ENCODE data around the gene ALDH4A1. TPM values are rescaled to one million over a fixed set of nuclear protein-coding genes. Genes with fewer than 3 reads are reported as not detected.

Gene ALDH4A1
- total and polyA plus RNA-seq, 10 of the 15 experiments (the other 5 are each of a cell fraction or from before 2014, with no cell fraction given): 0.06 to 25.5 (median 13.0) TPM

- no peak for TF ChIP-seq IKZF1 (conservative IDR thresholded peaks at IDR 0.05)
- TF ChIP-seq, protein P1, sequence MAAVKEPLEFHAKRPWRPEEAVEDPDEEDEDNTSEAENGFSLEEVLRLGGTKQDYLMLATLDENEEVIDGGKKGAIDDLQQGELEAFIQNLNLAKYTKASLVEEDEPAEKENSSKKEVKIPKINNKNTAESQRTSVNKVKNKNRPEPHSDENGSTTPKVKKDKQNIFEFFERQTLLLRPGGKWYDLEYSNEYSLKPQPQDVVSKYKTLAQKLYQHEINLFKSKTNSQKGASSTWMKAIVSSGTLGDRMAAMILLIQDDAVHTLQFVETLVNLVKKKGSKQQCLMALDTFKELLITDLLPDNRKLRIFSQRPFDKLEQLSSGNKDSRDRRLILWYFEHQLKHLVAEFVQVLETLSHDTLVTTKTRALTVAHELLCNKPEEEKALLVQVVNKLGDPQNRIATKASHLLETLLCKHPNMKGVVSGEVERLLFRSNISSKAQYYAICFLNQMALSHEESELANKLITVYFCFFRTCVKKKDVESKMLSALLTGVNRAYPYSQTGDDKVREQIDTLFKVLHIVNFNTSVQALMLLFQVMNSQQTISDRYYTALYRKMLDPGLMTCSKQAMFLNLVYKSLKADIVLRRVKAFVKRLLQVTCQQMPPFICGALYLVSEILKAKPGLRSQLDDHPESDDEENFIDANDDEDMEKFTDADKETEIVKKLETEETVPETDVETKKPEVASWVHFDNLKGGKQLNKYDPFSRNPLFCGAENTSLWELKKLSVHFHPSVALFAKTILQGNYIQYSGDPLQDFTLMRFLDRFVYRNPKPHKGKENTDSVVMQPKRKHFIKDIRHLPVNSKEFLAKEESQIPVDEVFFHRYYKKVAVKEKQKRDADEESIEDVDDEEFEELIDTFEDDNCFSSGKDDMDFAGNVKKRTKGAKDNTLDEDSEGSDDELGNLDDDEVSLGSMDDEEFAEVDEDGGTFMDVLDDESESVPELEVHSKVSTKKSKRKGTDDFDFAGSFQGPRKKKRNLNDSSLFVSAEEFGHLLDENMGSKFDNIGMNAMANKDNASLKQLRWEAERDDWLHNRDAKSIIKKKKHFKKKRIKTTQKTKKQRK (IDR thresholded peaks at IDR 0.05; ENCODE audit: low read depth, low read length): no peak
Observed at GRCh38 chr1:18907021-18907916, 4.9 kb upstream of the ALDH4A1 start (continued).

GRCh38 chr1:18903291-18903756, 969 bp upstream of the ALDH4A1 start:
- TSS peak; percentile 88 for BruUV-seq (replicated peaks)
- Histone ChIP-seq H2AFZ (ENCODE audit: control insufficient read depth, low read depth, low read length) (peak overlapping the region; percentile 100), H4K20me1 (ENCODE audit: control insufficient read depth, insufficient read depth) (no peaks in the 10 kb centered on the region), H3K9ac (ENCODE audit: control insufficient read depth, insufficient read depth, low read length) (peak overlapping the region; percentile 88), H3K4me1 (ENCODE audit: control insufficient read depth, insufficient read depth, low read length) (peaks cover 16% of the 10 kb centered on the region), H3K4me3 (peak overlapping the region; percentile 86), H3K9me3 (replicated peaks; ENCODE audit: control insufficient read depth, insufficient read depth, low read length) (no peaks in the 10 kb centered on the region), H3K36me3 (ENCODE audit: control insufficient read depth in 2 of 2, insufficient read depth in 2 of 2, low read length in 1 of 2) (peaks cover 0 to 1% of the 10 kb centered on the region in 2 experiments; a peak in 2 of 4 replicates), H3K79me2 (ENCODE audit: control insufficient read depth, insufficient read depth, low read length) (peaks cover 4% of the 10 kb centered on the region), H3K27me3 (replicated peaks in 1 of 2; ENCODE audit: control insufficient read depth in 2 of 2, insufficient read depth in 2 of 2, low read length in 1 of 2) (no peaks in the 10 kb centered on the region), H3K27ac (ENCODE audit: control insufficient read depth, insufficient read depth) (peak overlapping the region; percentile 57; the same call in 1 of the 2 replicates), H3K4me2 (ENCODE audit: control insufficient read depth, insufficient read depth) (peak overlapping the region; percentile 95)
- intact Hi-C loops (cut with micrococcal nuclease; ENCODE audit: unreplicated experiment) (loop anchor here (2.0 kb wide), 1 partner anchor 185 kb away; no protein-coding TSS in a partner anchor), in situ Hi-C loops (cut with MboI) (no loop called here)
- 38% methylated on average over 8 of the region's 8 CpGs for WGBS (ENCODE audit: insufficient coverage, insufficient replicate concordance, low lambda C conversion rate, missing lambda C conversion rate)
- DNase-seq (ENCODE audit: low read depth, low spot score) (no peak), FAIRE-seq (no peak), ATAC-seq (no peak)
- ChIA-PET SMC1A (ENCODE audit: uncharacterized antibody, unreplicated experiment) (interaction anchor here (0.8 to 2.0 kb wide), 8 partner anchors 12 to 194 kb away, joined by 3 to 8 read pairs (median 5); no protein-coding TSS in a partner anchor), CTCF (interaction anchor here (1.0 to 3.0 kb wide), 17 partner anchors 10 to 279 kb away, joined by 3 to 31 read pairs (median 4); partner anchors contain the start of gene IFFO2), POLR2A (interaction anchor here (1.2 to 1.9 kb wide), 3 partner anchors 10 to 48 kb away, joined by 3 to 7 read pairs (median 6); no protein-coding TSS in a partner anchor), RAD21 (ENCODE audit: unreplicated experiment) (interaction anchor here (0.9 to 2.0 kb wide), 9 partner anchors 10 to 64 kb away, joined by 3 to 10 read pairs (median 6); partner anchors contain the start of gene IFFO2)
- TF ChIP-seq PBX3 (IDR thresholded peaks at IDR 0.05; ENCODE audit: insufficient replicate concordance, low read depth, low read length) (no peak), SMARCA5 (IDR thresholded peaks at IDR 0.05) (0 out of 2 replicates have a peak, but pooled peaks have one; percentile 5)
